Measurements from ENCODE around the gene CAMSAP1. TPM values are rescaled to one million over a fixed set of nuclear protein-coding genes. Genes with fewer than 3 reads are reported as not detected.

The CAMSAP1 gene
- total RNA-seq, 6 experiments from 2014 or later, result 5.2 to 16.1 (median 10.4) TPM

- intact Hi-C loops (cut with DNase I), result no loop called here
- no peaks in the 10 kb centered on the region for H3K27me3 ChIP-seq
- no CpG with 5 or more reads among the region's 10 CpGs for WGBS (ENCODE audit: insufficient coverage, low coverage, low lambda C conversion rate, missing lambda C conversion rate)
- TF ChIP-seq, protein P1, sequence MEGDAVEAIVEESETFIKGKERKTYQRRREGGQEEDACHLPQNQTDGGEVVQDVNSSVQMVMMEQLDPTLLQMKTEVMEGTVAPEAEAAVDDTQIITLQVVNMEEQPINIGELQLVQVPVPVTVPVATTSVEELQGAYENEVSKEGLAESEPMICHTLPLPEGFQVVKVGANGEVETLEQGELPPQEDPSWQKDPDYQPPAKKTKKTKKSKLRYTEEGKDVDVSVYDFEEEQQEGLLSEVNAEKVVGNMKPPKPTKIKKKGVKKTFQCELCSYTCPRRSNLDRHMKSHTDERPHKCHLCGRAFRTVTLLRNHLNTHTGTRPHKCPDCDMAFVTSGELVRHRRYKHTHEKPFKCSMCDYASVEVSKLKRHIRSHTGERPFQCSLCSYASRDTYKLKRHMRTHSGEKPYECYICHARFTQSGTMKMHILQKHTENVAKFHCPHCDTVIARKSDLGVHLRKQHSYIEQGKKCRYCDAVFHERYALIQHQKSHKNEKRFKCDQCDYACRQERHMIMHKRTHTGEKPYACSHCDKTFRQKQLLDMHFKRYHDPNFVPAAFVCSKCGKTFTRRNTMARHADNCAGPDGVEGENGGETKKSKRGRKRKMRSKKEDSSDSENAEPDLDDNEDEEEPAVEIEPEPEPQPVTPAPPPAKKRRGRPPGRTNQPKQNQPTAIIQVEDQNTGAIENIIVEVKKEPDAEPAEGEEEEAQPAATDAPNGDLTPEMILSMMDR (IDR thresholded peaks at IDR 0.05), result no peak
- TF ChIP-seq POLR2A (IDR thresholded peaks at IDR 0.05), result no peak
- DNase-seq (no peak), ATAC-seq (no peak)
- no peaks in the 10 kb centered on the region for H3K9me3 ChIP-seq
- no peak overlapping the region for H3K4me3 ChIP-seq
- H3K27ac ChIP-seq, result no peak overlapping the region
- H3K36me3 ChIP-seq, result no peaks in the 10 kb centered on the region
- no peaks in the 10 kb centered on the region for H3K4me1 ChIP-seq
Measured at GRCh38 chr9:135790356-135790755, 117.0 kb downstream of the CAMSAP1 start.

DNA sequence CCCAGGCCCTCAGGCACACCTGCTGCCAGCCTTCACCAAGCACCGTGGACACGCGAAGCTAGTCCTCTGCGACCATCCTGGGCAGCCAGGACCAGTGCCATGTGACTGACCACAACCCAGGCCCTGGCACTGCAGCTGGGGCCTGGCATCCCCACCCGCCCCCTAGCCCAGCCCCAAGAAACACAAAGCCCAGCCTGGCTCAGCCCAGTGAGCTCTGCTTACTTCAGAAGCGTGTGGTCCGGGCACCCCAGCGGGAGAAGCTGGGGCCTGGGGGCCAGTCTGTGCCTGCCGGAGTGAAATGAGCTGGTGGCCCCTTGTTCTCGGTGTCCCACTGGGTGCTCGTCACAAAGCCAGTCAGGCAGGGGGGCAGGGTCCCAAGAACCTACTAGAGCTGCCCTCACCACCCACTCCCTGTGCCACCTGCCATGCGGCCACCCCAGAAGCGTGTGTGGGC, 117.5 kb downstream of the CAMSAP1 start:
- TF ChIP-seq, protein P1 (IDR thresholded peaks at IDR 0.05), result no peak
- TF ChIP-seq POLR2A (IDR thresholded peaks at IDR 0.05), result no peak
- H3K36me3 ChIP-seq, result no peaks in the 10 kb centered on the region
- H3K9me3 ChIP-seq, result no peaks in the 10 kb centered on the region
- H3K27me3 ChIP-seq, result no peaks in the 10 kb centered on the region
- H3K4me3 ChIP-seq, result no peak overlapping the region
- H3K4me1 ChIP-seq, result no peaks in the 10 kb centered on the region
- intact Hi-C loops (cut with DNase I), result no loop called here
- ATAC-seq (no peak), DNase-seq (no peak)
- whole genome bisulfite sequencing (ENCODE audit: insufficient coverage, low coverage, low lambda C conversion rate, missing lambda C conversion rate), result 67% methylated on average over 1 of the region's 13 CpGs
- H3K27ac ChIP-seq, result no peak overlapping the region

GRCh38 chr9:135788576-135789300, 118.6 kb downstream of the CAMSAP1 start:
- DNase-seq (no peak), ATAC-seq (no peak)
- Histone ChIP-seq H3K9me3 (no peaks in the 10 kb centered on the region), H3K4me3 (no peak overlapping the region), H3K27ac (no peak overlapping the region), H3K4me1 (no peaks in the 10 kb centered on the region), H3K36me3 (no peaks in the 10 kb centered on the region), H3K27me3 (no peaks in the 10 kb centered on the region)
- no peak for TF ChIP-seq POLR2A (IDR thresholded peaks at IDR 0.05)
- TF ChIP-seq, protein P1 (IDR thresholded peaks at IDR 0.05), result no peak
- intact Hi-C loops (cut with DNase I), result no loop called here
- WGBS (ENCODE audit: insufficient coverage, low coverage, low lambda C conversion rate, missing lambda C conversion rate), result 50% methylated on average over 1 of the region's 36 CpGs

GRCh38 chr9:135787776-135788575, 119.4 kb downstream of the CAMSAP1 start:
- 60% methylated on average over 2 of the region's 38 CpGs for WGBS (ENCODE audit: insufficient coverage, low coverage, low lambda C conversion rate, missing lambda C conversion rate)
- no peak for DNase-seq
- ATAC-seq, result no peak

More at GRCh38 chr9:135787776-135788575, 119.4 kb downstream of the CAMSAP1 start:
- TF ChIP-seq POLR2A (IDR thresholded peaks at IDR 0.05), result no peak
- TF ChIP-seq, protein P1 (IDR thresholded peaks at IDR 0.05), result no peak
- no peaks in the 10 kb centered on the region for H3K9me3 ChIP-seq
- no peak overlapping the region for H3K27ac ChIP-seq
- no peak overlapping the region for H3K4me3 ChIP-seq
- H3K4me1 ChIP-seq, result no peaks in the 10 kb centered on the region
- intact Hi-C loops (cut with DNase I), result no loop called here
- no peaks in the 10 kb centered on the region for H3K27me3 ChIP-seq
- no peaks in the 10 kb centered on the region for H3K36me3 ChIP-seq
